Activated CD4-positive, alpha-beta T cell treated with anti-CD3 and anti-CD28 coated beads, Interleukin-2, amount 50 U/mL, for 1 hour (primary cell): Measurements from ENCODE around the gene HUNK.
A peak's percentile ranks its signal among the peaks of the same experiment; 100 is the strongest.
"Not testable (repeated sequence)": the region's sequence is repeated elsewhere in the genome, so short reads cannot be mapped to it uniquely, and the experiment has no call there.

ENCODE experiments used
- DNase-seq: peaks from one replicate; pipeline ENCODE4 v3.0.0-alpha.2; 2020

The HUNK gene

GRCh38 chr21:31872452-31873274 is at the start of gene HUNK:
HUNK (plus strand) TSS chr21:31873020; CDS start chr21:31873675, 655 bp downstream.
- DNase-seq: no peak

DNA sequence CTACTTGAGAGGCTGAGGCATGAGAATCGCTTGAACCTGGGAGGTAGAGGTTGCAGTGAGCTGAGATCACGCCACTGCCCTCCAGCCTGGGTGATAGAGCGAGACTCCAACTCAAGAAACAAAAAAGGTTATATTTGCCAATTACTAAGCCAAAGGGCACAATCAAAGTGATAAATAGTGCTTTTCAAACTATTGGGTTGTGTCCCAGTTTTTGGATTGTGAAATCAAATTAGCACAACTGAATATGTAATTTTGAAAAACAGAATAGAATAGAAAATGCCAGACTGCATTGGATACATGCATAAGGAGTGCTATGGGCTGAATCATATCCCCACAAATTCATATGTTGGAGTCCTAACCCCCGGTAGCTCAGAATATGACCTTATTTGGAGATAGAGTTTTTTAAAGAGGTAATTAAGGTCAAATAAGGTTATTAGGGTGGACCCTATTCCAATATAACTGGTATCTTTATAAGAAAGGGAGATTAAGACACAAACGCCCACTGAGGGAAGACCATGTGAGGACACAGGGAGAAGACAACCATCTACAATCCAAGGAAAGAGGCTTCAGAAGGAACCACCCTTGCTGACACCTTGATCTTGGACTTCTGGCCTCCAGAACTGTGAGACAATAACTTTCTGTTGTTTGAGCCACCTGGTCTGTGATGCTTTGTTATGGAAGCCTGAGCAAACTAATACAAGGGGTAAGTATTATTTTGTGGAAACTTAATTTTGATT is 42.9 kb upstream of the HUNK start:
- DNase-seq: no peak

- DNase-seq: no peak
These were observed 42.1 kb upstream of the HUNK start for GRCh38 chr21:31830701-31831100.

DNA sequence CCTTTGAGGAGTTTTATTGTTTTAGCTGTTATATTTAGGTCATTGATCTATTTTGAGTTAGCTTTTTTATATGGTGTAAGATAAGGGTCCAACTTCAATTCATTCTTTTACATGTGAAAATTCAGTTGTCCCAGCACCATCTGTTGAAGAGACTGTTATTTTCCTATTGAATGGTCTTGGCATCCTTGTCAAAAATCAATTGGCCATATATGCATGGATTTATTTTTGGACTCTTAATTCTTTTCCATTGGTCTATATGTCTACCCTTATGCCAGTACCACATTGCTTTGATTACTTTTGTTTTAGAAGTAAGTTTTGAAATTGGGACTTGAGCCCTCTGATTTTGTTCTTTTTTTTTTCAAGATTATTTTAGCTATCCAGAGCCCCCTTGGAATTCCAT is 35.8 kb upstream of the HUNK start:
- DNase-seq: no peak

- no peak for DNase-seq
These were observed 35.0 kb upstream of the HUNK start for GRCh38 chr21:31837618-31838390.

DNA sequence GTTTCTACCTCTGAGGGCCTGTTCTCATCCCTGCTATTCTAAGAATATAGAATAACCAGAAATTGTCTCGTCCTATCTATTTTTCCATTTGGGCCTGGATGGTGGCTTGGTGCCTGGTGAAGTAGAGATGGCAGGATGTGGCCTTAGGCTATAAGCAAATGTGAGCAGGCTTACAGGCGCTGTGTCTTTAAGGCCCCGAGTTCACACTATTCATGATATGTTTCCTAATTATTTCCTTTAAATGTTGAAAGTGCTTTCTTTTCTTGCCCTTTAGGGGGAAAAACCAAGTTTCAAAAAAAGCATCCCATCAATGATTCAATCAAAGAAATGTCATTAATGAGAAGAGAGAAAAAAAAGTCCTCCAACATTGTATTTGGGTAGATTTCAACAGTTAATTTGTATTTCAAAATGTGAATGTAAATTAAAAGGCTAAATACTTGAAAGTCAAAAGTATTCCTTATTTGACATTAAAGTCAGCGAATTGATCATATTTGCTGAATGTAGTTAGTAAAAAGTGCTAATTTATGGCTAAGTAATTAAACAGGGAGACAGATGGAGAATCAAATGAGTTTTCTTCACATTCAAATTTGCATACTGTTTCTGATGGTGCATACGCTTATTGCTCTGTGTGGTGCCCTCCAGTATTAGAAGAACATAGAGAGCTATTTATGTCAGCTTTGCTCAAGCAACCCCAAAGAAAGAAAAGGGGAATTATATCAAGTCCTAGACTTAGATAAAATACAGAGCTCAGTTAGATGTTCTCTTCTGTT is 34.0 kb upstream of the HUNK start:
- DNase-seq: no peak

GRCh38 chr21:31844206-31844605 is 28.6 kb upstream of the HUNK start:
- DNase-seq: no peak

GRCh38 chr21:31845151-31845729 is 27.6 kb upstream of the HUNK start:
- no peak for DNase-seq

GRCh38 chr21:31846690-31847089 is 26.1 kb upstream of the HUNK start:
- no peak for DNase-seq

DNA sequence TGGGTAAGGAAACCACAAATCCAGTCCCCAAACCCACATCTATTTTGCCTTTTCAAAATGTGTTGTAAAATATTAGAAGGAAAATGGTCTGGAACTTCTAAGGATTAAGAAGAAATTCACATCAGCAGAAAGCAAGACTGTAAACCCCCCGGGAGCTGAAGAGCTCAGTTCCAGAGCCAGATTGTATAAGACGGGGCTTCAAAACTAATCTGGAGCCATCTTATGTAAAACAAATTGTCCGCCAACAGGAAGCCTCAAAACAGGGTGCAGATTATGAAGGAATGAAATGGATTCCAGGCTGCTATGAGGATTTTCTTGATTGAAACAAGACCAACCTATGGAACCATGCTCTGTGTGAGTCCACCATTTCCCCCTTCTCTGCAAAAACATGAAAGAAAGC is 25.1 kb upstream of the HUNK start:
- DNase-seq: no peak

- DNase-seq: no peak
These were observed 24.4 kb upstream of the HUNK start for GRCh38 chr21:31848326-31848985.

GRCh38 chr21:31850886-31851285 is 21.9 kb upstream of the HUNK start:
- no peak for DNase-seq

- DNase-seq: no peak
These were observed 17.6 kb upstream of the HUNK start for GRCh38 chr21:31855180-31855579.

GRCh38 chr21:31857096-31857495 is 15.7 kb upstream of the HUNK start:
- DNase-seq: no peak

- not testable (repeated sequence) for DNase-seq
These were observed 15.2 kb upstream of the HUNK start for GRCh38 chr21:31857631-31858030.

GRCh38 chr21:31860851-31861250 is 12.0 kb upstream of the HUNK start:
- DNase-seq: no peak

DNA sequence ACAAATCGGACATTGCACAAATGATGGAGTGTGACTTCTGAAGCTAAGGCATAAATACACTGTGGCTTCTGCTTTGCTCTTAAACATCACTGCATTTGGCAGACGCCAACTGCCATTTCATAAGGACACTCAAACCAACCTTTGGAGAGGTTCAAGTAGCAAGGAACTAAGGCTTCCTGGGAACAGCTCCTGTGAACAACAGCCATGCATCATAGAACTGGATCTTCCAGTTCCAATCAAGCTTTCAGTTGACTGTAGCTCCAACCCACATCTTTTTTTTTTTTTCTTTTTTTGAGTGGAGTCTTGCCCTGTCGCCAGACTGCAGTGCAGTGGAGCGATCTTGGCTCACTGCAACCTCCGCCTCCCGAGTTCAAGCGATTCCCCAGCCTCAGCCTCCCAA is 10.7 kb upstream of the HUNK start:
- DNase-seq: no peak

- DNase-seq: no peak
These were observed 7.3 kb upstream of the HUNK start for GRCh38 chr21:31865429-31865970.

GRCh38 chr21:31866077-31866511 is 6.7 kb upstream of the HUNK start:
- DNase-seq: peak; percentile 64

- no peak for DNase-seq
These were observed 3.1 kb upstream of the HUNK start for GRCh38 chr21:31869750-31870149.

DNA sequence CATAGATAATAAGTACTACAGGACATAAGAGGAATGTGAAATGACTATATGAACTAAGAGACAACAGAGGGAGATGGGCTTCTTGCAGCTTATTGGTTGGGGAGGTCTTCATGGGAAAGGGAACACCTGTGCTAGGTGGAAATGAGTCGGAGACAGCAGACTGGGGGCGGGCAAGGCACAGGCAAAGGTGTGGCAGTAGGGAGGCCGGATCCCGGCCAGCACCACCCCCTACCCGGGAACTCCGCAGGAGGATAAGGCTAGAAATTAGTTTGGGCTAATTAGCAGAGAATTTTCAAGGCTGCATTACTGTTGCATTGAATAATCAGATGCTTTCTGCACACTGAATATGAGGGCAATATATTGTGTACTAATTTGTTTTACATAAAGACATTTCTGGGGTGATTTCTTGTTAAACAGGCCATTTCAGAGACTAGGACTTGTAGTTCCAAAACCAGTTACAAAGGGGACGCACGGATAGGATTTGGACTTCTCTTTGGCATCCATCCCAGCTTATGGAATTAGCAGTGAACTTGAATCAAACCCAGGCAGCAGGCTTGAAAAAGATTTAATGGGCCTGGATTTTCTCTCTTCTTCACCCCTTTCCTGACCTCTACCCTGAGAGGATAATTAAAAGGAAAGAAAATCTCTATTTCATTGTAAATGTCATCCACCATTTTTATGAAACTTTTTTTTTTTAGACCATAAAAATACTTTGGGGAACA is 2.2 kb upstream of the HUNK start:
- no peak for DNase-seq
